T-helper 2 cell treated with Interferon-gamma antibody and Interleukin-4, amounts not matched to agents 100 ng/mL and 5 ng/mL, for 36 hours (primary cell): ENCODE measurements around the gene RRP1. TPM values are rescaled to one million over a fixed set of nuclear protein-coding genes. Genes with fewer than 3 reads are reported as not detected.

Experiments used
- intact Hi-C: fragments of 100-400 bp; cut with micrococcal nuclease; formaldehyde crosslinking; loops from one replicate; pipeline ENCODE4 v1.15.1; 2023
- total RNA-seq: library from RNA; stranded (reverse); gene quantifications from 2 replicates; pipeline ENCODE4 v1.2.3, GENCODE V29; 2022

RRP1 gene
- total RNA-seq, 1 donor from 2014 or later, result 34.9 TPM

- intact Hi-C loops, result loop anchor here (5.0 kb wide), 1 partner anchor 48 kb away; no protein-coding TSS in a partner anchor
These were observed 14.2 kb upstream of the RRP1 start for GRCh38 chr21:43775190-43775589.

DNA sequence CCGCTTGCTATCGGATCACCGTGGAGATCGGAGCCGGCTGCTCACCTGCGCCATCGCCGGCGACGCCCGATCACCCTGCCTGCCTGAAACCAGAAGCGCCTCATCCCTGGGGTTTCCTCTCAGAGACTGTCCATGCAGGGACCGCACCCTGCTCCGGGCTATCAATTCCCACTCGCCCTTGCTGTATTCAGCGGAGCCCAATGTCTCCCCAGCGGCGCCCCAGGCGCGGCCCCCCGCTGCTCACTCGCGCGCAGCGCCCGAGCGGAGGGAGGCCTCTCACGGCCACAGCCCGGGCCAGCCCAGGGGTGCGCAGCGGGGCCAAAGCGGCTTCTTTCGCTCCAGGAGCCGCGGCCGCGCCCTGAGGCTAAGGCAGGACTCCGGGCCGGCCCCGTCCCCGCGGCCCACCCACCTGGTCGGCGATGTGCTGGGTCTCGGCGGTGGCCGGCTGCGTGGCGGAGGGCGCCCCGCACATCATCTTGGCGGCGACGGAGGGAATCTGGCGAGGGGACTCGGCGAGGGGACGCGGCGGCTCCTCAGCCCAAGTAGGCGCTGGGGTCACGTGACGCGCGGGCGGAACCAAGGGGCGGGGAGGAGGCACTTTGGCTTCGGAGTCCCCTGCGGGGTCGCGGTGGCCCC, 13.5 kb upstream of the RRP1 start, which contains the start of gene CSTB:
CSTB (minus strand) TSS at position 514 of the 636 bp plus-strand sequence; CDS start at position 475, 39 bp downstream.
- intact Hi-C loops, result loop anchor here (1.0 to 5.0 kb wide), 2 partner anchors 13 to 49 kb away; partner anchors contain the start of gene RRP1

DNA sequence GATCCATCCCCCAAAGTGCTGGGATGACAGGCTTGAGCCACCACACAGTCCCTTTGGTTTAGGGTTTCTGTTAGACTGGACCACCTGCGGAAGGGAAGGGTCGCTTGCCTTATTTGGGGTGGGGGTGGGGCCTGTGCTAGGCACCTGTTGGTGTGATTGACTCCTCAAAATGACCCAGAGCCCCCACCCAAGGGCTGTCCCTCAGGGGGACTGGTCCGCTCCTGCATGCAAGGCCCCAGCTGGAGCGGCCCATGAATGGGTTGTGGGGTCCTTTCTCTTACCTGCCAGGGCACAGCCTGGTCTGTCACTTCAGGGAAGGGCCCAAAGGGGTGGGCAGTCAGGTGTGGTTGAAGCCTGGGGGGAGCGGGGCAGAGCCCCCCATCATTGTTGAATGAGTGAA, 11.4 kb upstream of the RRP1 start:
- intact Hi-C loops, result loop anchor here (5.0 kb wide), 1 partner anchor 51 kb away; no protein-coding TSS in a partner anchor

- intact Hi-C loops, result loop anchor here (5.0 kb wide), 1 partner anchor 51 kb away; no protein-coding TSS in a partner anchor
These were observed 10.7 kb upstream of the RRP1 start for GRCh38 chr21:43778469-43779335.

DNA sequence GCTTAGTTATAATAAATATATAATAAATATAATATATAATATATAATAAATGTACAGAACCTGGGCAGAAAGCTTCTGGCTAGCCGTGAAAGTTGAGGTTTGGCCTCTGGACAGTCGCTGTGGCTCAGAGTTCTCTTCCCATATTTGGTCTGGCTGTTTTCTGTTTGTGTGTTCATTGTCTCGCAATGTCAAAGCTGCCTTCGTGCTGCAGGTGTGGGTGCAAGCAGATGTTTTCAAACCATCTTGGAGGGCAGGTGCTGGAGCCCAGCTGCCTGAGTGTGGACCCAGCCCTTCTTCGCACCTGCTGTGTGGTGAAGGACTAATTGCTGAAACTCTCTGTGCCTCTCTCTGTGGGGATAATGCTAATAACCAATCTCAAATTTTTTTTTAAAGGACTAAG, 9.7 kb upstream of the RRP1 start:
- intact Hi-C loops, result loop anchor here (5.0 to 10.0 kb wide), 2 partner anchors 52 to 805 kb away; partner anchors contain the start of gene PKNOX1

DNA sequence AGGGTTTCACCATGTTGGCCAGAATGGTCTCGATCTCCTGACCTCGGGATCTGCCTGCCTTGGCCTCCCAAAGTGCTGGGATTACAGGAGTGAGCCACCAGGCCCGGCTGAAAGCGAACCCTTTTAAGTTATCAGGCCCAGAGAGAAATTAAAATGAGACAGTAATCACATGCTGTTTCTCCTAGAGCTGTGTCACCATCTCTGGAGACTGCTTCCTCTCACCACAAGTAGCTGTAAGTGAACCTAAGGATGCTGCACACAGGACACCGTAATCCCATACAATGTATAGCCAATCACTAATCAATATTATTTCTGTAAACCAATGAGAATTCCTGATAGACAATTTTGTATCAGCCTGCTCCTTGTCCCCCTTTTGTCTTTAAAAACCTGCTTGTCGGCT, 7.5 kb upstream of the RRP1 start:
- intact Hi-C loops, result loop anchor here (10.0 kb wide), 1 partner anchor 807 kb away; the partner anchor contains the start of gene PKNOX1

- intact Hi-C loops, result loop anchor here (10.0 kb wide), 1 partner anchor 808 kb away; the partner anchor contains the start of gene PKNOX1
These were observed 6.8 kb upstream of the RRP1 start for GRCh38 chr21:43782431-43783097.

- intact Hi-C loops, result loop anchor here (10.0 kb wide), 1 partner anchor 808 kb away; the partner anchor contains the start of gene PKNOX1
These were observed 6.2 kb upstream of the RRP1 start for GRCh38 chr21:43783098-43783700.

DNA sequence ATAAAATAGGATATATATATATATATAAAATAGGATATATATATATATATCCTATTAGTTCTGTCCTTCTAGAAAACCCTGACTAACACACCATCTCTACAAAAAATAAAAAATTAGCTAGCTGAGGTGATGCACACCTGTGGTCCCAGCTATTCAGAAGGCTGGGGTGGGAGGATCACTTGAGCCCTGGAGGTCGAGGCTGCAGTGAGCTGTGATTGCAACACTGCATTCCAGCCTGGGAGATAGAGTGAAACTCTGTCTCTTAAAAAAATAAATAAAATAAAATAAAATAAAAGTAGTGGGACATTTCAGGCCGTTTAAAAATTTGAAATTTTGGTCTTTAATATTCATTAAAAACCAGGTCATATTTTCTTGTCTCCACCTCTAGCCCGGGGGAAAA, 4.2 kb upstream of the RRP1 start:
- intact Hi-C loops, result loop anchor here (10.0 kb wide), 1 partner anchor 810 kb away; the partner anchor contains the start of gene PKNOX1

DNA sequence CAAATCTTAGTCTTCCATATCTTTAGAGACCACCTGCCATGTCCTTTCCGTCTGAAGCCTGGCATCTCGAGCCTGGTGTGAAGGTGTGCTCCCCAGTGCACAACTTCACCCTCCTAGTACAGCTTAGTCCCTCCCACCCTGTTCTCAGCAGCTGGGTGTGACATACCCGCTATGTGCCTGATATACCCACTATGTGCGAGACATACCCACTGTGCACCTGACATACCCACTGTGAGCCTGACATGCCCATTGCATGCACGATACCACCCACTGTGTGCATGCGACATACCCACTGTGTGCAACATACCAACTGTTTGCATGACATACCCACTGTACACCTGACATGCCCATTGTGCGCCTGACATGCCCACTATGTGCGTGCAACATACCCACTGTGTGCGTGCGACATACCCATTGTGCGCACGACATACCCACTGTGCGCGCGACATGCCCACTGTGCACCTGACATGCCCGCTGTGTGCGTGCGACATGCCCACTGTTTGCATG, 3.0 kb upstream of the RRP1 start:
- intact Hi-C loops, result loop anchor here (10.0 kb wide), 1 partner anchor 812 kb away; the partner anchor contains the start of gene PKNOX1

- intact Hi-C loops, result loop anchor here (10.0 kb wide), 1 partner anchor 812 kb away; the partner anchor contains the start of gene PKNOX1
These were observed 2.5 kb upstream of the RRP1 start for GRCh38 chr21:43786807-43787440.

- intact Hi-C loops, result no loop called here
These were observed 690 bp downstream of the RRP1 start for GRCh38 chr21:43790010-43790524.

DNA sequence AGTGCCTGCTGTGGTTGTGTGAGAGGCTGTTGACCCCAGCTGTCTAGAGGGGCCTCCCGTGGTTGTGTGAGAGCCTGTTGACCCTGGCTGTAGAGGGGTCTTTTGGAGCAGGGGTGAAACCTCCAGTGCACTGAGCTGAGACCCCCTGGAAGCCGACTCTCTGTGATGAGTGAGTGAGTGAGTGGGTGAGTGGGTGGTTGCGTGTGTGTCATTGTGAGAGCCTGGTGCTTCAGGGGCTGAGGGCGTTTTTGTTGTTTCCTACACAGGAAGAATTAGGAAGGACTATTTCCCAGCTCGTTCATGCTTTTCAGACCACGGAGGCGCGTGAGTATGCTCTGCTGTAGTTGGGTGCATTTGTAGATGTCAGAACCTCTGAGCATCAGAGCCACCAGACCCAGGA, 3.0 kb downstream of the RRP1 start:
- intact Hi-C loops, result no loop called here

DNA sequence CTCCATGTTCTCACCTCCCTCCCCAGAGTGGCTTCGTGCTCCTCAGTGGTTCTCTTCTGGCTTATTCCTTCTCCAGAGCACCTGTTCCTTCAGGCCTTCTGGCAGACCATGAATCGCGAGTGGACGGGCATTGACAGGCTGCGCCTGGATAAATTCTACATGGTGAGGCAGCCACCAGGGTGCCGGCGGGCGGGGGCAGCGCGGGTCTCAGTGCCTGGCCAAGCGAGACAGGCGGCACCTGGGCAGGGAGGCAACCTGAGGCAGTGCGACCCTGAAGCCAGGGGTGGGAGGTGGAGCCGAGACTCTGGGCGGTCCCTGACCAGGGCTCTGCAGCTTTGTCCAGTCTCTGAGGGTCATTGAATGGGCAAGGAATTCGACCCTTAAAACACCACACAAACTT, 3.9 kb downstream of the RRP1 start:
- intact Hi-C loops, result no loop called here

DNA sequence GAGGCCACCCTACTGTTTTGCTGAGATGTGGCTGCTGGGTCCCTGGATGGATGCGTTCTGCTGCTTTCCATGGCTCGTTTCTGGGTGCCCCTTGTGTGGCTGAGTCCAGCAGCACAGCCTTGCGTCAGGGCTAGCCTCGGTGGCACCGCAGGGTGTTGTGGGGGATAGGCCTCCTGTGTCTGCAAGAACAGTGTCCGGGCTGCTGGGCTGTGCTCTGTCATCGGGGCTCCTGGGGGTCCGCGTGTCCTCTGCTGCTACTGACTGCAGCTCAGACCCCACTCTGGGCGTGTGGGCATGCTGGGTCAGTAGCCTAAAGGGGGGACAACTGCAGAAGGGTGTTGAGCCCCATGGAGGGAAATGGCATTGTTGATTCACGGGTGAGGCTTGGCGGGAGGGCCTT, 4.9 kb downstream of the RRP1 start:
- intact Hi-C loops, result no loop called here

GRCh38 chr21:43794857-43795256, 5.5 kb downstream of the RRP1 start:
- intact Hi-C loops, result no loop called here

DNA sequence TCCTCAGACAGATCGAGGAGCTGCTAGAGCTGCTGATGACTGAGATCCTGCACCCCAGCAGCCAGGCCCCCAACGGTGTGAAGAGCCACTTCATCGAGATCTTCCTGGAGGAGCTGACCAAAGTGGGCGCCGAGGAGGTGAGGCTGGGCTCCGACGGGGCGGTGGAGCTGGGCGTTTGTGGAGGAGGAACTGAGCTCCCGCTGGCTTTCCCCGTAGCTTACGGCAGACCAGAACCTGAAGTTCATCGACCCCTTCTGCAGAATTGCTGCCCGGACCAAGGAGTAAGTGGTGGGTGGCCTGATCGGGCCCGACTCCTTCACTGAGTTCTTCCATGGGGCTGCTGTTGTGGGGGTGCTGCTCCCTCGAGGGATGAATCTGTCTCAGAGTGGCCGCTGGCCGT, 8.0 kb downstream of the RRP1 start:
- intact Hi-C loops, result no loop called here

GRCh38 chr21:43797925-43798715, 8.7 kb downstream of the RRP1 start:
- intact Hi-C loops, result no loop called here

DNA sequence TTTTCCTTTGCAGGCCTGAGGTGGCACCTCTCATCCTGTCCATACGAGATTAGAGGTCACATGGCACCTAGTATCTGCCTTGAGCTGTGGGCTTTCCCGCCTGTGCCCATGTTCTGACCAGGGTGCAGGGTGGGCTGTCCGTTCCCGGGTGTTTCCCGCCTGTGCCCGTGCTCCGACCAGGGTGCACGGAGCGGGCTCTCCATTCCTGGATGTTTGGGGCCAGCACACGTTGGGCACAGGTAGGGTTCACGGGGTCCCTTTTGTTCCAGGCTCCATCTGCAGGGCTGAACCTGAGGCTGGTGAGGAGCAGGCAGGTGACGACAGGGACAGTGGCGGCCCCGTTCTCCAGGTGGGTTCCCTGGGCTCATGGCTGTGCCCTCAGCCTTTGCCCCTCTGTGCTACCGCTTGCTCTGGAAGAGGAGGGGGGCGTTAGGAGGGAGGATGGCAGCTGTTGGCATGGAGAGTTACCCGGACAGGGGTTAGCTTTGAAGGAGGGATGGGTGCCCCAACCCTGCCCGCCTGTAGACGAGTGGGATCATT, 10.0 kb downstream of the RRP1 start:
- intact Hi-C loops, result no loop called here
